SK-N-SH (cell line): ENCODE measurements around the gene TRIM28. TPM values are rescaled to one million over a fixed set of nuclear protein-coding genes. Genes with fewer than 3 reads are reported as not detected.

ENCODE experiments used
- CTCF ChIA-PET: fragments of 300-600, 350-600 bp; formaldehyde crosslinking; extraction: SDS; loops from one replicate; lab custom pipeline; 2021; lab: Yijun Ruan, JAX
- POLR2A ChIA-PET: fragments of 350-600 bp; sonication (Branson Sonifier 250); formaldehyde crosslinking; extraction: SDS; loops from one replicate; lab custom pipeline; 2020; ENCODE audit warnings: antibody characterized with exemption, inconsistent platforms; lab: Yijun Ruan, JAX
- DNase-seq: peaks from one replicate; pipeline ENCODE4 v3.0.0; 2012
- H2AFZ ChIP-seq: fragments of 200-600 bp; sonication (generic); 2 replicates; pipeline ENCODE4 v1.8.1; 2016; ENCODE audit warnings: antibody characterized with exemption, mild to moderate bottlenecking, low read depth
- H3F3A ChIP-seq: fragments of 200-600 bp; sonication (generic); replicated peaks from 2 replicates; pipeline ENCODE3; 2016; ENCODE audit warnings: antibody characterized with exemption, mild to moderate bottlenecking; ENCODE audit not compliant: insufficient read depth
- H3K27ac ChIP-seq, 2 experiments: fragments of 200-500 bp in 1 of 2; fragments of 200-600 bp in 1 of 2; sonication (Bioruptor generic) in 1 of 2; sonication (generic), shearing (Covaris generic) in 1 of 2; 2 replicates each; pipeline versions ENCODE4 v1.5.1 to v1.6.1; 2014 to 2016; ENCODE audit warnings: low read depth in 2 of 2, inconsistent platforms in 1 of 2, low read length in 1 of 2, mild to moderate bottlenecking in 1 of 2, mixed read lengths in 1 of 2
- H3K27me3 ChIP-seq: fragments of 200-600 bp; sonication (generic), shearing (Covaris generic); 2 replicates; pipeline ENCODE4 v1.6.1; 2016; ENCODE audit warnings: mixed run types; ENCODE audit not compliant: insufficient read depth
- H3K36me3 ChIP-seq, 2 experiments: fragments of 200-500 bp in 1 of 2; fragments of 200-600 bp in 1 of 2; sonication (Bioruptor generic) in 1 of 2; sonication (generic) in 1 of 2; replicated peaks in 1 of 2; 2 replicates each; pipeline versions ENCODE3 to v1.5.1; 2014 to 2016; ENCODE audit warnings: low read length in 1 of 2, mild to moderate bottlenecking in 1 of 2; ENCODE audit not compliant: insufficient read depth in 2 of 2, control insufficient read depth in 1 of 2
- H3K4me1 ChIP-seq, 2 experiments: fragments of 200-500 bp in 1 of 2; fragments of 200-600 bp in 1 of 2; sonication (Bioruptor generic) in 1 of 2; sonication (generic), shearing (Covaris generic) in 1 of 2; 2 replicates each; pipeline versions ENCODE4 v1.5.1 to v1.6.1; 2014 to 2016; ENCODE audit warnings: low read depth in 1 of 2, low read length in 1 of 2, mixed run types in 1 of 2; ENCODE audit not compliant: insufficient read depth in 2 of 2, control insufficient read depth in 1 of 2
- H3K4me2 ChIP-seq: fragments of 200-600 bp; sonication (generic), shearing (Covaris generic); 2 replicates; pipeline ENCODE4 v1.6.1; 2017; ENCODE audit warnings: mixed run types
- H3K4me3 ChIP-seq, 2 experiments: fragments of 200-500 bp in 1 of 2; fragments of 200-600 bp in 1 of 2; sonication (Bioruptor generic) in 1 of 2; sonication (generic), shearing (Covaris generic) in 1 of 2; 2 replicates each; pipeline versions ENCODE4 v1.5.1 to v1.8.1; 2014 to 2016; ENCODE audit warnings: low read depth in 2 of 2, inconsistent platforms in 1 of 2, low read length in 1 of 2, mild to moderate bottlenecking in 1 of 2, mixed read lengths in 1 of 2, moderate library complexity in 1 of 2
- H3K79me2 ChIP-seq: fragments of 200-600 bp; sonication (generic); 2 replicates; pipeline ENCODE4 v1.8.1; 2017; ENCODE audit warnings: mild to moderate bottlenecking; ENCODE audit not compliant: insufficient read depth
- H3K9ac ChIP-seq: fragments of 200-600 bp; sonication (generic); 2 replicates; pipeline ENCODE4 v1.6.1; 2017; ENCODE audit warnings: mixed run types
- H3K9me2 ChIP-seq: fragments of 200-600 bp; sonication (generic); 2 replicates; pipeline ENCODE4 v1.6.1; 2017; ENCODE audit warnings: mixed run types
- H3K9me3 ChIP-seq: fragments of 200-600 bp; sonication (generic); 2 replicates; pipeline ENCODE4 v1.6.1; 2017; ENCODE audit warnings: mixed run types, mild to moderate bottlenecking, moderate library complexity
- H4K20me1 ChIP-seq: fragments of 200-600 bp; sonication (generic); 2 replicates; pipeline ENCODE4 v1.6.1; 2017; ENCODE audit warnings: mild to moderate bottlenecking, mixed run types; ENCODE audit not compliant: insufficient read depth
- CHD2 ChIP-seq: fragments of 150-350 bp; IDR thresholded peaks from 2 replicates; pipeline ENCODE4 v1.6.1; 2018; ENCODE audit warnings: low read length; ENCODE audit not compliant: partially characterized antibody
- CTCF ChIP-seq: fragments of 200-600 bp; sonication (generic); IDR thresholded peaks from 2 replicates; pipeline ENCODE4 v1.6.1; 2017; ENCODE audit warnings: antibody characterized with exemption, mild to moderate bottlenecking, moderate library complexity
- ELF1 ChIP-seq: IDR thresholded peaks from 2 replicates; pipeline ENCODE4 v1.4.0; 2012
- FOSL2 ChIP-seq: IDR thresholded peaks from 2 replicates; pipeline ENCODE4 v1.4.0; 2012; ENCODE audit warnings: low read depth, mild to moderate bottlenecking, moderate library complexity, borderline replicate concordance
- FOXJ3 ChIP-seq: sonication (generic); formaldehyde crosslinking; IDR thresholded peaks from 2 replicates; pipeline ENCODE4 v1.5.1; 2020; ENCODE audit warnings: mild to moderate bottlenecking, missing genetic modification reagents
- FOXM1 ChIP-seq: IDR thresholded peaks from 2 replicates; pipeline ENCODE4 v1.4.0; 2012; ENCODE audit warnings: low read depth, mild to moderate bottlenecking
- GATA2 ChIP-seq: sonication (generic); formaldehyde crosslinking; IDR thresholded peaks from 2 replicates; pipeline ENCODE4 v1.5.0; 2020; ENCODE audit warnings: mild to moderate bottlenecking, missing genetic modification reagents
- IRF3 ChIP-seq: fragments of 150-350 bp; IDR thresholded peaks from 2 replicates; pipeline ENCODE4 v1.6.1; 2016; ENCODE audit warnings: mild to moderate bottlenecking, low read depth, low read length
- MAX ChIP-seq: IDR thresholded peaks from 2 replicates; pipeline ENCODE4 v1.4.0; 2012; ENCODE audit warnings: low read depth
- MEF2A ChIP-seq: IDR thresholded peaks from 2 replicates; pipeline ENCODE4 v1.4.0; 2012; ENCODE audit warnings: low read depth, borderline replicate concordance
- NFIC ChIP-seq: IDR thresholded peaks from 2 replicates; pipeline ENCODE4 v1.4.0; 2012; ENCODE audit warnings: borderline replicate concordance
- PBX3 ChIP-seq: IDR thresholded peaks from 2 replicates; pipeline ENCODE4; 2012
- POLR2AphosphoS5 ChIP-seq: IDR thresholded peaks from 2 replicates; pipeline ENCODE4 v1.6.1; 2012; ENCODE audit warnings: low read depth, low read length
- SMC3 ChIP-seq: IDR thresholded peaks from 2 replicates; pipeline ENCODE4 v1.6.1; 2012; ENCODE audit warnings: low read depth, low read length, improper control_type of control experiment
- TAF1 ChIP-seq: IDR thresholded peaks from 2 replicates; pipeline ENCODE4 v1.6.1; 2012; ENCODE audit warnings: low read depth, mild to moderate bottlenecking, low read length, moderate library complexity, borderline replicate concordance
- TCF12 ChIP-seq: IDR thresholded peaks from 2 replicates; pipeline ENCODE4 v1.4.0; 2012
- TEAD4 ChIP-seq: IDR thresholded peaks from 2 replicates; pipeline ENCODE4 v1.4.0; 2012; ENCODE audit warnings: mild to moderate bottlenecking, borderline replicate concordance; ENCODE audit not compliant: insufficient read depth
- YY1 ChIP-seq: IDR thresholded peaks from 2 replicates; pipeline ENCODE4 v1.4.0; 2012; ENCODE audit warnings: low read depth, mild to moderate bottlenecking
- ZBTB33 ChIP-seq: IDR thresholded peaks from 2 replicates; pipeline ENCODE4 v1.4.0; 2012; ENCODE audit warnings: low read depth, borderline replicate concordance
- WGBS: methylation state at CpG from one replicate; pipeline ENCODE4 v1.1.6; 2017; ENCODE audit warnings: low lambda C conversion rate; 5-methylcytosine and 5-hydroxymethylcytosine counted together
- polyA plus RNA-seq, 3 experiments: library from polyadenylated mRNA; depleted of rRNA; stranded (reverse); fragments of >200 nt; gene quantifications; 2 replicates each; pipeline ENCODE4 v1.2.3, GENCODE V29; 2012

Gene TRIM28
- polyA plus RNA-seq, 1 of the 3 experiments (the other 2 are of a cell fraction), result 594 TPM

GRCh38 chr19:58549664-58550361 lies 5.9 kb downstream of the TRIM28 start:
- H3K4me2 ChIP-seq, result no peak overlapping the region
- H3K36me3 ChIP-seq, result peaks cover 45 to 74% of the 10 kb centered on the region in 2 experiments
- peaks cover 54% of the 10 kb centered on the region for H4K20me1 ChIP-seq
- 98% methylated on average over 8 of the region's 11 CpGs for WGBS
- H3F3A ChIP-seq, result peaks cover 51% of the 10 kb centered on the region
- no peak overlapping the region for H3K4me3 ChIP-seq
- no peak for DNase-seq
- no peaks in the 10 kb centered on the region for H3K9me3 ChIP-seq
- H3K9me2 ChIP-seq, result no peaks in the 10 kb centered on the region
- TF ChIP-seq TAF1, result no peak
- TF ChIP-seq ELF1, result no peak
- TF ChIP-seq CTCF, result no peak
- TF ChIP-seq GATA2 (CRISPR knock-in tag), result no peak
- no peak for TF ChIP-seq NFIC
- TF ChIP-seq PBX3, result no peak
- no peak for TF ChIP-seq TEAD4
- TF ChIP-seq SMC3, result no peak
- TF ChIP-seq CHD2, result no peak
- TF ChIP-seq FOXM1, result no peak
- no peak for TF ChIP-seq FOSL2
- no peak for TF ChIP-seq MAX
- no peak for TF ChIP-seq TCF12
- TF ChIP-seq YY1, result no peak
- TF ChIP-seq FOXJ3 (CRISPR knock-in tag), result no peak
- no peak for TF ChIP-seq ZBTB33
- TF ChIP-seq MEF2A, result no peak
- TF ChIP-seq POLR2AphosphoS5, result no peak
- no peak for TF ChIP-seq IRF3
- peaks cover 67% of the 10 kb centered on the region for H3K79me2 ChIP-seq
- no peak overlapping the region for H2AFZ ChIP-seq
- H3K27me3 ChIP-seq, result no peaks in the 10 kb centered on the region
- no peak overlapping the region for H3K9ac ChIP-seq
- ChIA-PET POLR2A (interaction anchor here (0.6 to 1.1 kb wide), 2 partner anchors 10 to 161 kb away, joined by 5 read pairs; no protein-coding TSS in a partner anchor), CTCF (interaction anchor here (9.1 kb wide), 1 partner anchor 31 kb away, joined by 81 read pairs; the partner anchor contains the start of gene ZBTB45)
- H3K4me1 ChIP-seq, result peaks cover 15 to 34% of the 10 kb centered on the region in 2 experiments; a peak in 3 of 4 replicates
- no peak overlapping the region; a peak in 1 of 4 replicates for H3K27ac ChIP-seq
